SK-N-SH treated with all-trans-retinoic acid at 6 μM for 48 hours (cell line): ENCODE measurements around the gene UBFD1.

Experiments
- ATAC-seq: fragments of 200-7000 bp; cut with Tn5 transposase; 3 replicates; pipeline ENCODE4 v1.9.1; 2020; ENCODE audit warnings: mild to moderate bottlenecking, moderate library complexity
- ARNTL ChIP-seq: fragments of 450-650 bp; formaldehyde crosslinking; IDR thresholded peaks from 2 replicates; pipeline ENCODE4 v1.5.0; 2020; ENCODE audit warnings: low read depth, mild to moderate bottlenecking, moderate library complexity, borderline replicate concordance
- BACH2 ChIP-seq: fragments of 250-450 bp; sonication (Bioruptor Pico); IDR thresholded peaks from 2 replicates; pipeline ENCODE4 v1.9.0; 2021; ENCODE audit warnings: mild to moderate bottlenecking, borderline replicate concordance
- CSDC2 ChIP-seq: fragments of 250-450 bp; sonication (Bioruptor Pico); IDR thresholded peaks from 2 replicates; pipeline ENCODE4 v1.5.0; 2020; ENCODE audit warnings: mild to moderate bottlenecking, moderate library complexity
- ESRRG ChIP-seq: fragments of 250-450 bp; sonication (Bioruptor Pico); IDR thresholded peaks from 2 replicates; pipeline ENCODE4 v1.6.1; 2021; ENCODE audit warnings: mild to moderate bottlenecking
- GLIS3 ChIP-seq: fragments of 250-450 bp; sonication (Bioruptor Pico); IDR thresholded peaks from 2 replicates; pipeline ENCODE4 v1.5.0; 2020; ENCODE audit warnings: mild to moderate bottlenecking, moderate library complexity
- ISL1 ChIP-seq: fragments of 250-450 bp; sonication (Bioruptor Pico); IDR thresholded peaks from 2 replicates; pipeline ENCODE4 v2.1.2; 2022; ENCODE audit warnings: mild to moderate bottlenecking, moderate library complexity
- OSR1 ChIP-seq: fragments of 250-450 bp; sonication (Bioruptor Pico); IDR thresholded peaks from 2 replicates; pipeline ENCODE4 v1.8.0; 2022; ENCODE audit warnings: moderate library complexity, mild to moderate bottlenecking, inconsistent platforms
- POU6F1 ChIP-seq: fragments of 250-450 bp; sonication (Bioruptor Pico); IDR thresholded peaks from 2 replicates; pipeline ENCODE4 v1.8.0; 2021; ENCODE audit warnings: low read depth, mild to moderate bottlenecking, moderate library complexity, borderline replicate concordance
- PPARA ChIP-seq: fragments of 250-450 bp; sonication (Bioruptor Pico); IDR thresholded peaks from 2 replicates; pipeline ENCODE4 v1.5.0; 2020; ENCODE audit warnings: mild to moderate bottlenecking, borderline replicate concordance
- SNAI2 ChIP-seq: fragments of 250-450 bp; sonication (Bioruptor Pico); IDR thresholded peaks from 2 replicates; pipeline ENCODE4 v1.5.0; 2020; ENCODE audit warnings: mild to moderate bottlenecking, moderate library complexity
- TCF4 ChIP-seq: fragments of 250-450 bp; sonication (Bioruptor Pico); IDR thresholded peaks from 2 replicates; pipeline ENCODE4 v1.8.0; 2021; ENCODE audit warnings: mild to moderate bottlenecking, moderate library complexity, borderline replicate concordance
- TOX ChIP-seq: fragments of 250-450 bp; sonication (Bioruptor Pico); IDR thresholded peaks from 2 replicates; pipeline ENCODE4 v1.8.0; 2021; ENCODE audit warnings: mild to moderate bottlenecking, moderate library complexity, borderline replicate concordance
- TSHZ2 ChIP-seq: fragments of 250-450 bp; sonication (Bioruptor Pico); IDR thresholded peaks from 2 replicates; pipeline ENCODE4 v1.5.0; 2020; ENCODE audit warnings: mild to moderate bottlenecking, moderate library complexity
- ZC3H10 ChIP-seq: fragments of 250-450 bp; sonication (Bioruptor Pico); IDR thresholded peaks from 2 replicates; pipeline ENCODE4 v1.5.1; 2021; ENCODE audit warnings: mild to moderate bottlenecking, moderate library complexity
- ZFP3 ChIP-seq: fragments of 250-450 bp; sonication (Bioruptor Pico); IDR thresholded peaks from 2 replicates; pipeline ENCODE4 v1.5.0; 2020; ENCODE audit warnings: mild to moderate bottlenecking, moderate library complexity
- ZFP30 ChIP-seq: fragments of 450-650 bp; formaldehyde crosslinking; IDR thresholded peaks from 2 replicates; pipeline ENCODE4 v1.5.0; 2022; ENCODE audit warnings: mild to moderate bottlenecking, moderate library complexity
- ZNF565 ChIP-seq: fragments of 450-650 bp; formaldehyde crosslinking; conservative IDR thresholded peaks from 2 replicates; pipeline ENCODE4 v1.5.0; 2020; ENCODE audit warnings: low read depth, mild to moderate bottlenecking, moderate library complexity
- ZNF70 ChIP-seq: fragments of 450-650 bp; formaldehyde crosslinking; IDR thresholded peaks from 2 replicates; pipeline ENCODE4 v1.5.0; 2020; ENCODE audit warnings: mild to moderate bottlenecking, moderate library complexity
- ZNF8 ChIP-seq: fragments of 450-650 bp; formaldehyde crosslinking; IDR thresholded peaks from 2 replicates; pipeline ENCODE4 v1.5.0; 2020; ENCODE audit warnings: mild to moderate bottlenecking, moderate library complexity
- TF ChIP-seq, protein P1 (sequence below): fragments of 250-450 bp; sonication (Bioruptor Pico); IDR thresholded peaks from 2 replicates; pipeline ENCODE4 v1.8.0; 2020; ENCODE audit warnings: mild to moderate bottlenecking, moderate library complexity, borderline replicate concordance
- TF ChIP-seq, protein P2 (sequence below): fragments of 250-450 bp; sonication (Bioruptor Pico); IDR thresholded peaks from 2 replicates; pipeline ENCODE4 v1.5.1; 2021; ENCODE audit warnings: mild to moderate bottlenecking, moderate library complexity
- TF ChIP-seq, protein P3 (sequence below): fragments of 250-450 bp; sonication (Bioruptor Pico); IDR thresholded peaks from 2 replicates; pipeline ENCODE4 v1.5.1; 2020; ENCODE audit warnings: low read depth, mild to moderate bottlenecking, moderate library complexity

The UBFD1 gene

GRCh38 chr16:23514381-23515152, 43.0 kb upstream of the UBFD1 start:
- TF ChIP-seq ESRRG (no peak), ZC3H10 (CRISPR knock-in tag) (no peak), ZFP30 (CRISPR knock-in tag) (no peak), ARNTL (CRISPR knock-in tag) (no peak), ZFP3 (no peak), ZNF70 (no peak), PPARA (CRISPR knock-in tag) (no peak), ISL1 (no peak), OSR1 (CRISPR knock-in tag) (no peak), GLIS3 (CRISPR knock-in tag) (no peak), SNAI2 (CRISPR knock-in tag) (no peak)
- TF ChIP-seq, protein P1, sequence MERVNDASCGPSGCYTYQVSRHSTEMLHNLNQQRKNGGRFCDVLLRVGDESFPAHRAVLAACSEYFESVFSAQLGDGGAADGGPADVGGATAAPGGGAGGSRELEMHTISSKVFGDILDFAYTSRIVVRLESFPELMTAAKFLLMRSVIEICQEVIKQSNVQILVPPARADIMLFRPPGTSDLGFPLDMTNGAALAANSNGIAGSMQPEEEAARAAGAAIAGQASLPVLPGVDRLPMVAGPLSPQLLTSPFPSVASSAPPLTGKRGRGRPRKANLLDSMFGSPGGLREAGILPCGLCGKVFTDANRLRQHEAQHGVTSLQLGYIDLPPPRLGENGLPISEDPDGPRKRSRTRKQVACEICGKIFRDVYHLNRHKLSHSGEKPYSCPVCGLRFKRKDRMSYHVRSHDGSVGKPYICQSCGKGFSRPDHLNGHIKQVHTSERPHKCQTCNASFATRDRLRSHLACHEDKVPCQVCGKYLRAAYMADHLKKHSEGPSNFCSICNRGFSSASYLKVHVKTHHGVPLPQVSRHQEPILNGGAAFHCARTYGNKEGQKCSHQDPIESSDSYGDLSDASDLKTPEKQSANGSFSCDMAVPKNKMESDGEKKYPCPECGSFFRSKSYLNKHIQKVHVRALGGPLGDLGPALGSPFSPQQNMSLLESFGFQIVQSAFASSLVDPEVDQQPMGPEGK (CRISPR knock-in tag) = no peak
- TF ChIP-seq, protein P2, sequence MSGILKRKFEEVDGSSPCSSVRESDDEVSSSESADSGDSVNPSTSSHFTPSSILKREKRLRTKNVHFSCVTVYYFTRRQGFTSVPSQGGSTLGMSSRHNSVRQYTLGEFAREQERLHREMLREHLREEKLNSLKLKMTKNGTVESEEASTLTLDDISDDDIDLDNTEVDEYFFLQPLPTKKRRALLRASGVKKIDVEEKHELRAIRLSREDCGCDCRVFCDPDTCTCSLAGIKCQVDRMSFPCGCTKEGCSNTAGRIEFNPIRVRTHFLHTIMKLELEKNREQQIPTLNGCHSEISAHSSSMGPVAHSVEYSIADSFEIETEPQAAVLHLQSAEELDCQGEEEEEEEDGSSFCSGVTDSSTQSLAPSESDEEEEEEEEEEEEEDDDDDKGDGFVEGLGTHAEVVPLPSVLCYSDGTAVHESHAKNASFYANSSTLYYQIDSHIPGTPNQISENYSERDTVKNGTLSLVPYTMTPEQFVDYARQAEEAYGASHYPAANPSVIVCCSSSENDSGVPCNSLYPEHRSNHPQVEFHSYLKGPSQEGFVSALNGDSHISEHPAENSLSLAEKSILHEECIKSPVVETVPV (CRISPR knock-in tag) = no peak
- TF ChIP-seq, protein P3, sequence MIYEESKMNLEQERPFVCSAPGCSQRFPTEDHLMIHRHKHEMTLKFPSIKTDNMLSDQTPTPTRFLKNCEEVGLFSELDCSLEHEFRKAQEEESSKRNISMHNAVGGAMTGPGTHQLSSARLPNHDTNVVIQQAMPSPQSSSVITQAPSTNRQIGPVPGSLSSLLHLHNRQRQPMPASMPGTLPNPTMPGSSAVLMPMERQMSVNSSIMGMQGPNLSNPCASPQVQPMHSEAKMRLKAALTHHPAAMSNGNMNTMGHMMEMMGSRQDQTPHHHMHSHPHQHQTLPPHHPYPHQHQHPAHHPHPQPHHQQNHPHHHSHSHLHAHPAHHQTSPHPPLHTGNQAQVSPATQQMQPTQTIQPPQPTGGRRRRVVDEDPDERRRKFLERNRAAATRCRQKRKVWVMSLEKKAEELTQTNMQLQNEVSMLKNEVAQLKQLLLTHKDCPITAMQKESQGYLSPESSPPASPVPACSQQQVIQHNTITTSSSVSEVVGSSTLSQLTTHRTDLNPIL (CRISPR knock-in tag) = no peak
- no peak for ATAC-seq

DNA sequence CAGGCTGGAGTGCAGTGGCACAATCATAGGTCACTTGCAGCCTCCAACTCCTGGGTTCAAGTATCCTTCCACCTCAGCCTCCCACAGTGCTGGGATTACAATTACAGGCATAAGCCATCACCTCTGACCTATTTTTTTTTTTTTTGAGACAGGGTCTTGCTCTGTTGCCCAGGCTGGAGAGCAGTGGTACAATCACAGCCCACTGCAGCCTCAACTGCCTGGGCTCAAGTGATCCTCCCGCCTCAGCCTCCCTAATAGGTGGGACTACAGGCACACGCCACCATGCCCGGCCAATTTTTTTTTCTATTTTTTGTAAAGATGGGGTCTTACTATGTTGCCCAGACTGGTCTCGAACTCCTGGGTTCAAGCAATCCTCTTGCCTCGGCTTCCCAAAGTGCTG, 41.6 kb upstream of the UBFD1 start:
- ATAC-seq = no peak
- TF ChIP-seq ESRRG = no peak
- TF ChIP-seq OSR1 (CRISPR knock-in tag) = no peak
- TF ChIP-seq ARNTL (CRISPR knock-in tag) = no peak
- TF ChIP-seq PPARA (CRISPR knock-in tag) = no peak
- no peak for TF ChIP-seq TSHZ2
- TF ChIP-seq ZNF70 = no peak
- TF ChIP-seq TCF4 (CRISPR knock-in tag) = no peak
- TF ChIP-seq TOX (CRISPR knock-in tag) = no peak
- TF ChIP-seq BACH2 = no peak
- TF ChIP-seq ZFP3 = no peak
- TF ChIP-seq ZNF565 (CRISPR knock-in tag) = no peak
- no peak for TF ChIP-seq POU6F1
- no peak for TF ChIP-seq ISL1
- TF ChIP-seq ZNF8 (CRISPR knock-in tag) = no peak
- no peak for TF ChIP-seq GLIS3 (CRISPR knock-in tag)
- no peak for TF ChIP-seq CSDC2 (CRISPR knock-in tag)
